Measurements from ENCODE around the gene EFNA3.

Gene EFNA3

GRCh38 chr1:155130272-155131006 is 51.8 kb downstream of the EFNA3 start:
- no peak for DNase-seq (ENCODE audit: low read depth, low spot score)

- DNase-seq (ENCODE audit: low read depth, low spot score) = no peak
Measured at GRCh38 chr1:155131285-155131684, 52.6 kb downstream of the EFNA3 start.

- DNase-seq (ENCODE audit: low read depth, low spot score) = no peak
Measured at GRCh38 chr1:155131856-155132255, 53.2 kb downstream of the EFNA3 start.

GRCh38 chr1:155133799-155134281 is 55.2 kb downstream of the EFNA3 start:
- DNase-seq (ENCODE audit: low read depth, low spot score) = no peak

- DNase-seq (ENCODE audit: low read depth, low spot score) = no peak
Measured at GRCh38 chr1:155134322-155134721, 55.7 kb downstream of the EFNA3 start.

GRCh38 chr1:155134880-155135414 is 56.3 kb downstream of the EFNA3 start:
- DNase-seq (ENCODE audit: low read depth, low spot score) = peak; percentile 83

- DNase-seq (ENCODE audit: low read depth, low spot score) = peak; percentile 98
Measured at GRCh38 chr1:155135415-155136028, 56.9 kb downstream of the EFNA3 start, which contains the start of gene SLC50A1. Gene SLC50A1 (plus strand): TSS chr1:155135852. CDS start chr1:155135912, 60 bp downstream.

GRCh38 chr1:155136748-155137147 is 58.1 kb downstream of the EFNA3 start:
- peak; percentile 27 for DNase-seq (ENCODE audit: low read depth, low spot score)
